HepG2 (cell line): ENCODE data around the gene CCDC116. TPM values are rescaled to one million over a fixed set of nuclear protein-coding genes. Genes with fewer than 3 reads are reported as not detected.

Source experiments
- BRCA1 ChIP-seq: sonication (generic); formaldehyde crosslinking; IDR thresholded peaks from 2 replicates; pipeline ENCODE4 v1.4.0; 2020; ENCODE audit warnings: missing genetic modification reagents
- FLYWCH1 ChIP-seq: sonication (generic); formaldehyde crosslinking; IDR thresholded peaks from 2 replicates; pipeline ENCODE4 v1.8.1; 2023; ENCODE audit warnings: mild to moderate bottlenecking, missing genetic modification reagents
- FOXP4 ChIP-seq: sonication (generic); formaldehyde crosslinking; IDR thresholded peaks from 2 replicates; pipeline ENCODE4 v1.4.0; 2020; ENCODE audit warnings: missing genetic modification reagents
- GTF2F1 ChIP-seq: fragments of 150-350 bp; IDR thresholded peaks from 2 replicates; pipeline ENCODE4 v1.6.1; 2014; ENCODE audit warnings: low read length
- NFATC3 ChIP-seq: sonication (generic); formaldehyde crosslinking; IDR thresholded peaks from 2 replicates; pipeline ENCODE4 v1.5.1; 2020; ENCODE audit warnings: mild to moderate bottlenecking, missing genetic modification reagents
- SRSF1 ChIP-seq: fragments of 200-400 bp; formaldehyde crosslinking; optimal IDR thresholded peaks from 2 replicates; pipeline ENCODE3; 2017; ENCODE audit warnings: mild to moderate bottlenecking, low read depth, low read length, moderate library complexity
- SRSF4 ChIP-seq: fragments of 200-400 bp; formaldehyde crosslinking; IDR thresholded peaks from one replicate; pipeline ENCODE4 v1.6.1; 2018; ENCODE audit warnings: mild to moderate bottlenecking, low read depth, low read length, moderate library complexity; ENCODE audit not compliant: poor library complexity, severe bottlenecking
- TARDBP ChIP-seq: sonication (generic); formaldehyde crosslinking; IDR thresholded peaks from 2 replicates; pipeline ENCODE4 v1.8.0; 2022; ENCODE audit warnings: mild to moderate bottlenecking, missing genetic modification reagents
- TEAD2 ChIP-seq: sonication (generic); formaldehyde crosslinking; IDR thresholded peaks from 2 replicates; pipeline ENCODE4 v1.9.0; 2021; ENCODE audit warnings: missing genetic modification reagents
- THAP11 ChIP-seq: IDR thresholded peaks from 2 replicates; pipeline ENCODE4 v1.6.1; 2016; ENCODE audit warnings: missing biosample characterization, missing genetic modification reagents
- ZBTB39 ChIP-seq: sonication (generic); formaldehyde crosslinking; IDR thresholded peaks from 2 replicates; pipeline ENCODE4 v1.5.0; 2020; ENCODE audit warnings: missing genetic modification reagents
- ZNF136 ChIP-seq: sonication (generic); formaldehyde crosslinking; IDR thresholded peaks from 2 replicates; pipeline ENCODE4 v1.8.1; 2022; ENCODE audit warnings: low read depth, mild to moderate bottlenecking, moderate library complexity, missing genetic modification reagents
- ZNF292 ChIP-seq: sonication (generic); formaldehyde crosslinking; IDR thresholded peaks from 2 replicates; pipeline ENCODE4 v1.8.1; 2022; ENCODE audit warnings: mild to moderate bottlenecking, low read depth, missing genetic modification reagents, borderline replicate concordance
- ZNF589 ChIP-seq: sonication (generic); formaldehyde crosslinking; conservative IDR thresholded peaks from 2 replicates; pipeline ENCODE4 v1.8.0; 2022; ENCODE audit warnings: mild to moderate bottlenecking, moderate library complexity, missing genetic modification reagents
- ZNF710 ChIP-seq: sonication (generic); formaldehyde crosslinking; IDR thresholded peaks from 2 replicates; pipeline ENCODE4 v1.5.0; 2020; ENCODE audit warnings: mild to moderate bottlenecking, missing genetic modification reagents, borderline replicate concordance
- polyA plus RNA-seq, 8 experiments: library from polyadenylated mRNA; depleted of rRNA in 3 of 8; stranded (reverse) in 7 of 8; unstranded in 1 of 8; fragments of >200 nt; fragmentation: Illumina TruSeq in 4 of 8; extraction: Trizol in 4 of 8; gene quantifications; 2 replicates each; pipeline versions ENCODE4 v1.2.1 to v1.2.3, GENCODE V29; 2011 to 2016; ENCODE audit warnings: low read depth in 4 of 8, missing spikeins in 1 of 8, mixed read lengths in 1 of 8; ENCODE audit not compliant: insufficient read depth in 1 of 8
- total RNA-seq, 5 experiments: library from RNA; depleted of rRNA; stranded (reverse); fragments of >200 nt; fragmentation: Illumina TruSeq; extraction: Trizol; gene quantifications; 2 replicates each; pipeline ENCODE4 v1.2.3, GENCODE V29; 2016; ENCODE audit warnings: low read depth in 1 of 5
- TF ChIP-seq, protein P1 (sequence below): sonication (generic); formaldehyde crosslinking; IDR thresholded peaks from 2 replicates; pipeline ENCODE4 v1.5.1; 2020; ENCODE audit warnings: mild to moderate bottlenecking, missing genetic modification reagents, borderline replicate concordance

The CCDC116 gene
- total and polyA plus RNA-seq, 2 of the 13 experiments (the other 11 are each of a cell fraction or from before 2014, with no cell fraction given): 0.15 to 0.33 TPM

GRCh38 chr22:21677606-21678443, 45.3 kb downstream of the CCDC116 start (continued):
- TF ChIP-seq ZBTB39 (CRISPR knock-in tag): no peak
- no peak for TF ChIP-seq SRSF1
- TF ChIP-seq TARDBP (CRISPR knock-in tag): peak; percentile 75
- TF ChIP-seq BRCA1: no peak
- TF ChIP-seq THAP11: peak; percentile 61; the same call in 1 of the 2 replicates
- TF ChIP-seq SRSF4: no peak
- no peak for TF ChIP-seq FLYWCH1 (CRISPR knock-in tag)
- TF ChIP-seq, protein P1, sequence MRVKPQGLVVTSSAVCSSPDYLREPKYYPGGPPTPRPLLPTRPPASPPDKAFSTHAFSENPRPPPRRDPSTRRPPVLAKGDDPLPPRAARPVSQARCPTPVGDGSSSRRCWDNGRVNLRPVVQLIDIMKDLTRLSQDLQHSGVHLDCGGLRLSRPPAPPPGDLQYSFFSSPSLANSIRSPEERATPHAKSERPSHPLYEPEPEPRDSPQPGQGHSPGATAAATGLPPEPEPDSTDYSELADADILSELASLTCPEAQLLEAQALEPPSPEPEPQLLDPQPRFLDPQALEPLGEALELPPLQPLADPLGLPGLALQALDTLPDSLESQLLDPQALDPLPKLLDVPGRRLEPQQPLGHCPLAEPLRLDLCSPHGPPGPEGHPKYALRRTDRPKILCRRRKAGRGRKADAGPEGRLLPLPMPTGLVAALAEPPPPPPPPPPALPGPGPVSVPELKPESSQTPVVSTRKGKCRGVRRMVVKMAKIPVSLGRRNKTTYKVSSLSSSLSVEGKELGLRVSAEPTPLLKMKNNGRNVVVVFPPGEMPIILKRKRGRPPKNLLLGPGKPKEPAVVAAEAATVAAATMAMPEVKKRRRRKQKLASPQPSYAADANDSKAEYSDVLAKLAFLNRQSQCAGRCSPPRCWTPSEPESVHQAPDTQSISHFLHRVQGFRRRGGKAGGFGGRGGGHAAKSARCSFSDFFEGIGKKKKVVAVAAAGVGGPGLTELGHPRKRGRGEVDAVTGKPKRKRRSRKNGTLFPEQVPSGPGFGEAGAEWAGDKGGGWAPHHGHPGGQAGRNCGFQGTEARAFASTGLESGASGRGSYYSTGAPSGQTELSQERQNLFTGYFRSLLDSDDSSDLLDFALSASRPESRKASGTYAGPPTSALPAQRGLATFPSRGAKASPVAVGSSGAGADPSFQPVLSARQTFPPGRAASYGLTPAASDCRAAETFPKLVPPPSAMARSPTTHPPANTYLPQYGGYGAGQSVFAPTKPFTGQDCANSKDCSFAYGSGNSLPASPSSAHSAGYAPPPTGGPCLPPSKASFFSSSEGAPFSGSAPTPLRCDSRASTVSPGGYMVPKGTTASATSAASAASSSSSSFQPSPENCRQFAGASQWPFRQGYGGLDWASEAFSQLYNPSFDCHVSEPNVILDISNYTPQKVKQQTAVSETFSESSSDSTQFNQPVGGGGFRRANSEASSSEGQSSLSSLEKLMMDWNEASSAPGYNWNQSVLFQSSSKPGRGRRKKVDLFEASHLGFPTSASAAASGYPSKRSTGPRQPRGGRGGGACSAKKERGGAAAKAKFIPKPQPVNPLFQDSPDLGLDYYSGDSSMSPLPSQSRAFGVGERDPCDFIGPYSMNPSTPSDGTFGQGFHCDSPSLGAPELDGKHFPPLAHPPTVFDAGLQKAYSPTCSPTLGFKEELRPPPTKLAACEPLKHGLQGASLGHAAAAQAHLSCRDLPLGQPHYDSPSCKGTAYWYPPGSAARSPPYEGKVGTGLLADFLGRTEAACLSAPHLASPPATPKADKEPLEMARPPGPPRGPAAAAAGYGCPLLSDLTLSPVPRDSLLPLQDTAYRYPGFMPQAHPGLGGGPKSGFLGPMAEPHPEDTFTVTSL (CRISPR knock-in tag): no peak
- peak; percentile 95 for TF ChIP-seq FOXP4 (CRISPR knock-in tag)
- TF ChIP-seq TEAD2 (CRISPR knock-in tag): no peak
- 0 out of 2 replicates have a peak, but pooled peaks have one; percentile 56 for TF ChIP-seq ZNF589 (CRISPR knock-in tag)
- TF ChIP-seq ZNF292 (CRISPR knock-in tag): peak; percentile 99
- no peak for TF ChIP-seq GTF2F1
- TF ChIP-seq ZNF710: peak; percentile 58; the same call in 1 of the 2 replicates
- no peak for TF ChIP-seq ZNF136 (CRISPR knock-in tag)
- no peak for TF ChIP-seq NFATC3 (CRISPR knock-in tag)
